Hepatocyte (in vitro differentiated cells): ENCODE results near the gene CORO1C. TPM values are rescaled to one million over a fixed set of nuclear protein-coding genes. Genes with fewer than 3 reads are reported as not detected.

ENCODE experiments used
- DNase-seq: peaks from one replicate; pipeline ENCODE4 v3.0.0-alpha.2; 2016; ENCODE audit warnings: low spot score
- H2AFZ ChIP-seq: fragments of 200-600 bp; sonication (generic); 2 replicates; pipeline ENCODE4 v1.6.0; 2016; ENCODE audit warnings: antibody characterized with exemption, mild to moderate bottlenecking
- H3K27ac ChIP-seq: fragments of 200-600 bp; sonication (generic); 2 replicates; pipeline ENCODE4 v1.5.1; 2016; ENCODE audit warnings: mild to moderate bottlenecking
- H3K27me3 ChIP-seq: fragments of 200-600 bp; sonication (generic); 2 replicates; pipeline ENCODE4 v1.6.1; 2016
- H3K36me3 ChIP-seq: fragments of 200-600 bp; sonication (generic); replicated peaks from 2 replicates; pipeline ENCODE4 v1.5.1; 2016; ENCODE audit warnings: low read depth; ENCODE audit not compliant: insufficient read depth
- H3K4me1 ChIP-seq: fragments of 200-600 bp; sonication (generic); 2 replicates; pipeline ENCODE4 v1.5.1; 2016; ENCODE audit warnings: mild to moderate bottlenecking, moderate library complexity; ENCODE audit not compliant: insufficient read depth
- H3K4me2 ChIP-seq: fragments of 200-600 bp; sonication (generic); 2 replicates; pipeline ENCODE4 v1.6.0; 2016
- H3K4me3 ChIP-seq: fragments of 200-600 bp; sonication (generic); 2 replicates; pipeline ENCODE4 v1.5.1; 2016; ENCODE audit warnings: mild to moderate bottlenecking
- H3K79me2 ChIP-seq: fragments of 200-600 bp; sonication (generic); 2 replicates; pipeline ENCODE4 v1.6.0; 2017; ENCODE audit warnings: mild to moderate bottlenecking
- H3K9me2 ChIP-seq: fragments of 200-600 bp; sonication (generic); replicated peaks from 2 replicates; pipeline ENCODE4 v1.6.0; 2017; ENCODE audit warnings: mild to moderate bottlenecking; ENCODE audit not compliant: insufficient read depth
- H3K9me3 ChIP-seq: fragments of 200-600 bp; sonication (generic); 2 replicates; pipeline ENCODE4 v1.5.1; 2016; ENCODE audit warnings: low read depth, mild to moderate bottlenecking
- H4K20me1 ChIP-seq: fragments of 200-600 bp; sonication (generic); 2 replicates; pipeline ENCODE4 v1.6.0; 2016; ENCODE audit warnings: mild to moderate bottlenecking; ENCODE audit not compliant: insufficient read depth, poor library complexity, severe bottlenecking
- EZH2 ChIP-seq: fragments of 200-600 bp; sonication (generic); IDR thresholded peaks from 2 replicates; pipeline ENCODE4 v1.6.1; 2016; ENCODE audit warnings: antibody characterized with exemption, mild to moderate bottlenecking, borderline replicate concordance
- EZH2phosphoT487 ChIP-seq: fragments of 200-600 bp; sonication (generic); IDR thresholded peaks from one replicate; pipeline ENCODE4 v1.6.1; 2018; ENCODE audit warnings: antibody characterized with exemption, mild to moderate bottlenecking, low read depth, moderate library complexity; ENCODE audit not compliant: unreplicated experiment, severe bottlenecking
- WGBS: methylation state at CpG from one replicate; pipeline ENCODE4 v1.1.6; 2016; ENCODE audit warnings: low lambda C conversion rate; ENCODE audit errors: missing lambda C conversion rate; 5-methylcytosine and 5-hydroxymethylcytosine counted together
- polyA plus RNA-seq: library from polyadenylated mRNA; unstranded; fragments of >200 nt; fragmentation: Nextera tagmentation; extraction: Ambion mirVana; gene quantifications from 2 replicates; pipeline ENCODE4 v1.2.1, GENCODE V29; 2016
- total RNA-seq: library from RNA; depleted of rRNA; stranded (reverse); fragments of >200 nt; gene quantifications from 2 replicates; pipeline ENCODE4 v1.2.3, GENCODE V29; 2014
- TF ChIP-seq, protein P1 (sequence below): fragments of 200-600 bp; sonication (generic); IDR thresholded peaks from 2 replicates; pipeline ENCODE4 v1.5.1; 2016; ENCODE audit warnings: antibody characterized with exemption, mild to moderate bottlenecking; ENCODE audit not compliant: poor library complexity

The CORO1C gene
- total and polyA plus RNA-seq, 2 experiments from 2014 or later: 110 to 137 TPM

DNA sequence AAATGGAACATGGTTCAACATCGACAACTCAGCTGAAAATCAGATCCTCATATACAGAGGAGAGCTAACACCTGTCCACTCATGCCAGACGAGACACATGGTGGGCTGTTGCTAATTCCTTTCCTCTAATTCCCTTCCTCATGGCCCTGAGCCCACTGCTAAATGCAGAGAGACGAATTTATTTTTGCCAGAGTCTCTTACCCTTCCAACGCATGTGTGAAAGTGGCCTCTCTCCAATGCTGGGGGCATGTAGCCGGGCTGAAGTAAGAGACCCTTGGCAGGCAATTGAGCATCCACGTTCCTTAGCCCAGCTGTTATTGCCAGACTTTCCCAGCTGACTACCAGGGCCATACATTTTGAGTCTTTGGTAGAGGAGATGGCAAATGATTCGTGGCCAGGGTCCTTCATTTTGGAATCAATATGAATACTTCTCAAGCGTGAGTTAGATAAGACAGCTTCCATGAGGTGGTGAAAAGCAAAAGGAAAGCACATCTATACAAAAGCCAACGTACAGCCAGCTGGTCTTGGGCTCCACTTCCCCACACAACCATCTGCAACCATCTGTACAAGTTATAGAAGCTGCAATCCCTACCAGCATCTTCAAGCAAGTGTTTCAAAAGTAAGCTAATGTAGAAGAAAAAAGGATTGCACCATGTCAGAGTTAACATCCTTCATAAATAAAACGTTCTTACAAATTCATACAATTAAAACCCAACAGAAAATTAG is 28.6 kb downstream of the CORO1C start:
- TF ChIP-seq, protein P1, sequence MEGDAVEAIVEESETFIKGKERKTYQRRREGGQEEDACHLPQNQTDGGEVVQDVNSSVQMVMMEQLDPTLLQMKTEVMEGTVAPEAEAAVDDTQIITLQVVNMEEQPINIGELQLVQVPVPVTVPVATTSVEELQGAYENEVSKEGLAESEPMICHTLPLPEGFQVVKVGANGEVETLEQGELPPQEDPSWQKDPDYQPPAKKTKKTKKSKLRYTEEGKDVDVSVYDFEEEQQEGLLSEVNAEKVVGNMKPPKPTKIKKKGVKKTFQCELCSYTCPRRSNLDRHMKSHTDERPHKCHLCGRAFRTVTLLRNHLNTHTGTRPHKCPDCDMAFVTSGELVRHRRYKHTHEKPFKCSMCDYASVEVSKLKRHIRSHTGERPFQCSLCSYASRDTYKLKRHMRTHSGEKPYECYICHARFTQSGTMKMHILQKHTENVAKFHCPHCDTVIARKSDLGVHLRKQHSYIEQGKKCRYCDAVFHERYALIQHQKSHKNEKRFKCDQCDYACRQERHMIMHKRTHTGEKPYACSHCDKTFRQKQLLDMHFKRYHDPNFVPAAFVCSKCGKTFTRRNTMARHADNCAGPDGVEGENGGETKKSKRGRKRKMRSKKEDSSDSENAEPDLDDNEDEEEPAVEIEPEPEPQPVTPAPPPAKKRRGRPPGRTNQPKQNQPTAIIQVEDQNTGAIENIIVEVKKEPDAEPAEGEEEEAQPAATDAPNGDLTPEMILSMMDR: no peak
- TF ChIP-seq EZH2: no peak
- no peak for TF ChIP-seq EZH2phosphoT487
- Histone ChIP-seq H3K9me2 (no peaks in the 10 kb centered on the region), H3K4me3 (no peak overlapping the region), H2AFZ (no peak overlapping the region), H3K36me3 (peaks cover 3% of the 10 kb centered on the region), H4K20me1 (peaks cover 31% of the 10 kb centered on the region), H3K27ac (peak overlapping the region; percentile 75), H3K79me2 (peaks cover 96% of the 10 kb centered on the region), H3K9me3 (no peaks in the 10 kb centered on the region), H3K27me3 (no peaks in the 10 kb centered on the region), H3K4me1 (peaks cover 23% of the 10 kb centered on the region), H3K4me2 (peak overlapping the region; percentile 66)
- no peak for DNase-seq
- 82% methylated on average over 10 of the region's 10 CpGs for WGBS

DNA sequence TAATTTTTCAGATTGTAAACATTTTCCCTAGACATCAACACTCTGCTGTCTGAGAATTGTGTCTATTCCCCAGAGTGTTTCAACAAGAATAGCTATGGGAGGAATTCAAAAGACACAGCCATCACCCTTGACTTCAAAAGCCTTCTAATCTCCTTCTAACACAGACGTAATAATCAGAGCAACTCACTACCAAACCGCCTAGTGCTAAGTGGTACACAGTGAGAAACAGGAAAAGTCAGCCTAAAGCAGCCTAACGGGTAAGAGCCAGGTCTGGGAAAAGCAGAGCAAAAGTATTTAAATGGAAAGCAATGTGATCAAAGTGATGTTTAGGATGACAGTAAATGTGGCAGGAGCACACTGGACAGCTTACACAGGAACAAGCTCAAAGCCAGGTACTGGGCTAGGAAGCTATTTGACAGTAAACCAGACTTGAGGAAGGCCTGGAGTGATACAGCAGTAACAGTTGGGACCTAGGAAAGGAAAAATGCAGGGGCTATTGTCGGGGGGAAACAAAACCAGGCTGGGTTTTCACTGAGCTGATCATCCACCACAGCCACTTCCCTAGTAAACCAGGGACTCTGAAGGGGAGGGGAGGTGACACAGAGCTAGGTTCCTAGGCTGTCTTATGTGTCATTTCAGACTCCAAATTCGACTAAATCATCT is 29.4 kb downstream of the CORO1C start:
- peak; percentile 39 for DNase-seq
- Histone ChIP-seq H3K4me3 (no peak overlapping the region), H2AFZ (no peak overlapping the region), H3K4me2 (peak overlapping the region; percentile 66), H3K9me2 (no peaks in the 10 kb centered on the region), H3K27me3 (no peaks in the 10 kb centered on the region), H4K20me1 (peaks cover 26% of the 10 kb centered on the region), H3K27ac (peak overlapping the region; percentile 75), H3K9me3 (no peaks in the 10 kb centered on the region), H3K4me1 (peaks cover 23% of the 10 kb centered on the region), H3K36me3 (peaks cover 3% of the 10 kb centered on the region), H3K79me2 (peaks cover 96% of the 10 kb centered on the region)
- no peak for TF ChIP-seq EZH2
- TF ChIP-seq, protein P1: no peak
- no peak for TF ChIP-seq EZH2phosphoT487
- 21% methylated on average over 5 of the region's 5 CpGs for WGBS

DNA sequence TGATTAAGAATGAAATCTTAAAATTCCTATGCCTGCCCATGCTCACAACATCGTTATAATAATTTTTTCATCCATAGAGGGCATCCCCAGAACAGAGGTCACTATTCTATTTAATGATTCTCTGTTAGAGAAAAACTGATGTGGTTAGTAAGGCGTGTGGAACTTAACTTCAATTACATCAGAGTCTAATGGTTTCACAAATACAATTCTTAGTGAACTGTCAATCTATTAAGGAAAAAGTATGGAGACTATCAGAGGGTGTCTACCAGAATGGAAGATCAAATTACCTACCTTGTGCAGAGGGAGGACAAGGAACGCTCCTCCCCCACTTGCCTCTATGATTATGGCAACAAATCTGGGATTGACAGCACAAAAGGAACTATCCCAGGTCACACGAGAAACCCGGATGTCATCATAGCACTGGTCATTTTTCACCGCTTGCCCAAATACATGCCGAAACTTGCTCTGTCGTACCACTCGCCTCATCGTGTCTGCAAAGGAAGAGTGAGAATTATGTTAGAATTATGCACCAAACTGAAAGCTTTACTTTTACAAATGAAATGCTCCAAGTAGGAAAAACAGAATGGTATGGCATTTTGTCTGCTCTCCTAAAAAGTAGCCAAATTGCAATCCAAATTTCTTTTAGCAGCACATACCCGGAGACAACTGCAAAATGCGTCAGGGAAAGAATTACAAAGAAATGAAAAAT is 30.3 kb downstream of the CORO1C start:
- Histone ChIP-seq H4K20me1 (peaks cover 18% of the 10 kb centered on the region), H3K9me2 (no peaks in the 10 kb centered on the region), H3K36me3 (peaks cover 3% of the 10 kb centered on the region), H3K79me2 (peaks cover 96% of the 10 kb centered on the region), H2AFZ (no peak overlapping the region), H3K4me3 (no peak overlapping the region), H3K9me3 (no peaks in the 10 kb centered on the region), H3K4me2 (peak overlapping the region; percentile 66), H3K4me1 (peaks cover 32% of the 10 kb centered on the region), H3K27ac (peak overlapping the region; percentile 75), H3K27me3 (no peaks in the 10 kb centered on the region)
- WGBS: 70% methylated on average over 12 of the region's 12 CpGs
- no peak for DNase-seq
- no peak for TF ChIP-seq EZH2
- TF ChIP-seq, protein P1: no peak
